Measurements from ENCODE around the gene GKN2. TPM values are rescaled to one million over a fixed set of nuclear protein-coding genes. Genes with fewer than 3 reads are reported as not detected.
A peak's percentile ranks its signal among the peaks of the same experiment; 100 is the strongest.
"Not testable (repeated sequence)": the region's sequence is repeated elsewhere in the genome, so short reads cannot be mapped to it uniquely, and the experiment has no call there.

GKN2 gene
- total RNA-seq, 1 donor from 2014 or later: not detected

GRCh38 chr2:68959001-68959400 is 6.3 kb upstream of the GKN2 start:
- DNase-seq: no peak

DNA sequence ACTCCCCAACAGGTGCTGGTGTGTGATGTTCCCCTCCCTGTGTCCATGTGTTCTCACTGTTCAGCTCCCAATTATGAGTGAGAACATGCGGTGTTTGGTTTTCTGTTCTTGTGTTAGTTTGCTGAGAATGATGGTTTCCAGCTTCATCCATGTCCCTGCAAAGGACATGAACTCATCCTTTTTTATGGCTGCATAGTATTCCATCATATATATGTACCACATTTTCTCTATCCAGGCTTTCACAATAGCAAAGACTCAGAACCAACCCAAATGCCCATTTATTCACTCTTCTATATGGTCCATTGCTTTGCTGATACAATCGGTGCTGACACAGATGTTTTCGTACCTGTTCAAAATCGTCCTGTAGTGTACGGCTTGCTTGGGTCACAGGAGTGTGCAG is 2.7 kb upstream of the GKN2 start:
- not testable (repeated sequence) for DNase-seq

- DNase-seq: no peak
Observed at GRCh38 chr2:68951899-68952298, 794 bp downstream of the GKN2 start.

DNA sequence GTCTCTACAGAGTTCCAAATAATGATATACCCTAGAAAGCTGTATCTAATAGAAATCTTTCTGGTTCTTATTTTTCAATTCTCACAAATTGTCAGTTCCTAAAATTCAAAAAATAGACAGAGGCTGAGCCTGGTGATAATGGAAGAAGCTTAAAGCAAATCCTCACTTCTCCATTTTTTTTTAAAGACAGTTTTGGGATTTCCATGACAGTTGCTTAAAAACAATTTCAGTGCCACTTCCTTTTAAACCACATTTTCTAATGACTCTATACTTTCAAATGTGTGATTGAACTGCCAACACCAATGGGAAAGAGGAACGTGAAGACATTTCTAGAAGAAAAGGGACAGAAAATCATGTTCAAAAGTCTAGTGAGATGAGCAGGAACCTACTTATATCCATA is 4.0 kb downstream of the GKN2 start:
- DNase-seq: no peak

DNA sequence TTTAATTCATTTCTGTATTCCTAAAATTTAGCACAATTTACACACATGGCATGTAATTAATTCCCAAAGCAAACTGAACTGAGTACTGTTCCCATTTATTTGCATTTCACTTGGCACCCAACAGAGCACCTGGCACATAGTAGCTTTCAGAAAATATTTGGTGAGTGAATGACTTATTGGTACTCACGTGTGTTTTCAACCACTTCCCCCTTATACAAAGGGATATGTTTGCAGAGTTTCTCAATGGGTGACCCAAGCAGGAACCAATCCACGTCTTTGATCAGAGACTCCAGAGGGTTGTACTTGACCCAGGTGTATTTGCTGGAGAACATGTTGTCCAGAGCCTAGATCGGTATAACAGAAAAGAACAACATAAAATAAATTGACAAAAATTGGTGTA is 6.6 kb downstream of the GKN2 start:
- no peak for DNase-seq

DNA sequence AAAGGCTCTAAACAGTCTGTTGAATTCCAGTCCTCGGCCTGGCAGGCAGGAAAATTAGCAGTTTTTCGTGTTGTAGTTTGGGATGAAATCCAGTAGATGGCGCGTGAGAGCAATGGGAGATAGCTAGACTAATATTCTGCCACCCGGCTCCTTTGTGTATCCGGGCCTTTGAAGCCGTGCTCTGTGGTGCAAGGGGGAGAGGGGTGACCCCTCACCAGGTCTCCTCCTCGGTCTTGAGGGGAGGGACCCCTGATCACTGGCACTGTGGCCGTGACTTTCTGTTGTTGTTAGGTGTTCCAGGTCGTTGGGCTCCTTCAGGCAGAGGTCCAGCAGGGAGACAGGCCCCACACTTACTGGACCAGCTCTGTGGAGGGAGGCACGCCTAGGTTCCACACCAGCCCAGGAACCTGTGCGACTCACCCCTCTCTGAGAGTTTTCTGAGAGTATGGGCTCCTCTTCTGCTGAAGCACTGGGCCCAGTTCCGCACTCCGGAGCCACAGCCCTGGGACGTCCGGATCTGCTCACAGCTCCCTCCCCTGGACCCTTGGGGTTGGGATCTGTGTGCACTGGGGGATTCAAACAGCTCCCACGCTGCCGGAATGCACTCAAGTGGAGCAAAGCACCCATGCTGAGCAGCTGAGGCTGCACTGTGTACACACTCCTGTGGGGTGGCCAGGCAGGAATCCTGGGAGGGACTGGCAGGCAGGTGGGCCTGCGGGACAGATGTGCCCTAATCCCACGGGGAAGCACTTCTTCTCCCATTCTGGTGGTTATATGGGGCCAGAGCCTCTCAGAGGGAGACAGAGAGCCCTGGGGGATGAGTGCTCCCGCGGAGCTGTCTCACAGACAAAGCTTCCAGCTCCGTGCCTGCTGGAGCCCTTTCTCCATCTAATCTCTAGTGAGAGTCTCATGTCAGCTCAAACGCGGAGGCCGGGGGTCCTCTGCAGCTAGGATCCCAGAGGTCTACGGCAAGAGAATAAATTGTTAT is 8.8 kb downstream of the GKN2 start:
- DNase-seq: peak; percentile 70

GRCh38 chr2:68942827-68943226 is 9.9 kb downstream of the GKN2 start:
- DNase-seq: no peak

GRCh38 chr2:68940369-68940768 is 12.3 kb downstream of the GKN2 start:
- no peak for DNase-seq

DNA sequence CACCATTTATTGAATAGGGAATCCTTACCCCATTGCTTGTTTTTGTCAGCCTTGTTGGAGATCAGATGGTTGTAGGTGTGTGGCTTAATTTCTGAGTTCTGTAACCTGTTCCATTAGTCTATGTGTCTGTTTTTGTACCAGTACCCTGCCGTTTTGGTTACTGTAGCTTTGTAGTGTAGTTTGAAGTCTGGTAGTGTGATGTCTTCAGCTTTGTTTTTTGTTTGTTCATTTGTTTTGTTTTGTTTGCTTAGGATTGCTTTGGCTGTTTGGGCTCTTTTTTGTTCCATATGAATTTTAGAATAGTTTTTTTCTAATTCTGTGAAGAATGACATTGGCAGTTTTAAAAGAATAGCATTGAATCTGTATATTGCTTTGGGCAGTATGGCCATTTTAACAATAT is 12.7 kb downstream of the GKN2 start:
- DNase-seq: no peak

DNA sequence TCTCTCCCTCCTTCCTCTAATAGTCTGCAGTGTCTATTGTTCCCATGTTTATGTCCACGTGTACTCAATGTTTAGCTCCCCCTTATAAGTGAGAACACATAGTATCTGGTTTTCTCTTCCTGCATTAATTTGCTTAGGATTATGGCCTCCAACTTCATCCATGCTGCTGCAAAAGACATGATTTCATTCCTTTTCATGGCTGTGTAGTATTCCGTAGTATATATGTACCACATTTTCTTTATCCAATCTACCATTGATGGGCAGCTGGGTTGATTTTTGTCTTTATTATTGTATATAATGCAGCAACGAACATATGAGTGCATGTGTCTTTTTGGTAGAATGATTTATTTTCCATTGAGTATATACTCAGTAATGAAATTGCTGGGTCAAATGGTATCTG is 13.8 kb downstream of the GKN2 start:
- DNase-seq: no peak

DNA sequence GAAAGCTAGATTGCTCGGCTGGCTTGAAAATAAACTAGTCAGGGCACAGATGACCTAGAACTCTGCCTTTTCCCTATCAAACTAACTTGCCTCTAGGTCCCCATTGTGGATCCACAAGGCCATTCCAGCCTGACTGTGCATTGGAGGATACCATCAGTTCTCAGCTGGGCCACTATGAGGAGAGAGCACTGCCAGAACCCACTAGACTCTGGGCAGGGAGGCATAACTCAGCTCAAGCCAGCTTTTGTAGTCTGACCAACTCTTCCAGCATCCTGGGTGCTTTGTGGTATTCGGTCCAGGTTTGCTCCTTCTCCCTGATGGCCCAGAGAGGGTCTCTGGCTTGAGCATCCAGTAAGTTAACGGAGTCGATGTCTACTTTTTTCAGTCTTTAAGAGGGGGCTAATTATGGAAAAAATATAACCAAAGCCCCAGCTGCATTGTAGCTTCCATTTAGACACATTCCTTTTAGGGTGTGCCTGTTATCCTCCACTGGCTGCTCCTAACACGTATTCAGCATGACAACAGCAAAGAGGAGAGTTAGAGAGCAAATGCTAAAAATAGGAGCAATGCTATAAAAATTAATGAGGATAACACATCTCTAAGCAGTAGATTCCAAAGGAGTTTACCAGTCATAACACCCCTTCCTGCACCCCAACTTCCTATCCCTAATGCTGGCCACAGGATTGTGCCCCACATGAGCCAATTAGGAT is 15.2 kb downstream of the GKN2 start:
- DNase-seq: no peak

DNA sequence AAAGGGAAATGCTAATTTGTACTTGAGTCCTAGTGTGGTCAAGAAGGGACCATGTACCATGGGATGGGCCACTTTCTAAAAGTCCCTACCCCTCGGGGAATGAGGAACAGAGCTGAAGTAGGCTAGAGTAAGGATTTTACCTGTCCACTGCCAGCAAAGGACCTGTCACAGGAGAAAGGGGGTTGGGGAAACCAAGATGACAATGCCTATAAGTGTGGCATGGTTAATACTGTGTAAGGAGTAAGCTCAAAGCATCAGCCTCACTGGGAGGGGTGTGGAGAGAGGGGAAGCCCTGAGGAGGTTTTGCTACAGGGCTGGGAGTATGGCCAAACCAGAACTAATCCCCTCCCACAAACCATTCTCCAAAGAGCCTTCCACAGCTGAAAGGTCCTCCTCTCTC is 15.8 kb downstream of the GKN2 start:
- no peak for DNase-seq

DNA sequence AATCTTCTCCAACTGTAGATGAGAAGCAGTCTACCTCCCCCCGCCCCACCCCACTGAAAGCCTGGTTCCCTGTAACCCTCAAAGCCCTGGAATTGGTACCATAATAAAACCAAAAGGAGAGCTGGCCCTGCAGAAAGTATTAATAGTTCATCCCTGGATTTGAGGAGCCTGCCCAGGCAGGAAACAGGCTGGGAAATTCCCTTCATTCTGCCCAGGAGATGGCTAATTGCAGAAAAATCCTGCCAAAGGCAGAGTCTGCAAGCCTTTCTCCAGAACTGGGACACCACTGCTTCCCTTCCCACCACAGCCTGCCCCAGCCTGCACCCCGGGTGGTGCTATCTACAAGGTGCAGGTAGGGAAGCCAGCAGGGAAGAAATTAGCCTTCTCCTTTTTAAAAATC is 16.3 kb downstream of the GKN2 start:
- DNase-seq: peak; percentile 44

GRCh38 chr2:68935471-68935870 is 17.2 kb downstream of the GKN2 start:
- DNase-seq: no peak

- no peak for DNase-seq
Observed at GRCh38 chr2:68934021-68934420, 18.7 kb downstream of the GKN2 start.

- no peak for DNase-seq
Observed at GRCh38 chr2:68932402-68932801, 20.3 kb downstream of the GKN2 start.

- DNase-seq: no peak
Observed at GRCh38 chr2:68931799-68932198, 20.9 kb downstream of the GKN2 start.

GRCh38 chr2:68931149-68931711 is 21.5 kb downstream of the GKN2 start:
- no peak for DNase-seq

DNA sequence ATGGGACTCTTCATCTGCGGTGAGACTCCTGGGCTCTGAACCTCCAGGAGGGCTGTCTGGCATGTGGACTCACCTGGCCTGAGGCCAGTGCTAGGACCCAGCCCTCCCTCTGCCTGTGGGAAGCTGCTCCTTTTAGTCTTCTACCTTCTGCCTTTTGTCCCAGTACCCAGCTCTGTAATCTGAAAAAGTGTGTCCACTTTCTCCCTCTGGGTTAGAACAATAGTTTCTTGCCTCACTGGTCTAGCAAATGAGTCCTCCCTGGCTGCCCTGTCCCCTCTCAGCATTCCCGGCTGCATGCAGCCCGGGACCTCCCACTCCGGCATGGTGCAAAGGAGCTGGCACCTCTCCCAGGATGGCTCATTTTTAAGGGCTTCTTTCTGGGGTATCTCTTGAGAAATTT is 25.9 kb downstream of the GKN2 start:
- DNase-seq: no peak

GRCh38 chr2:68925295-68925896 is 27.3 kb downstream of the GKN2 start:
- DNase-seq: peak; percentile 78

DNA sequence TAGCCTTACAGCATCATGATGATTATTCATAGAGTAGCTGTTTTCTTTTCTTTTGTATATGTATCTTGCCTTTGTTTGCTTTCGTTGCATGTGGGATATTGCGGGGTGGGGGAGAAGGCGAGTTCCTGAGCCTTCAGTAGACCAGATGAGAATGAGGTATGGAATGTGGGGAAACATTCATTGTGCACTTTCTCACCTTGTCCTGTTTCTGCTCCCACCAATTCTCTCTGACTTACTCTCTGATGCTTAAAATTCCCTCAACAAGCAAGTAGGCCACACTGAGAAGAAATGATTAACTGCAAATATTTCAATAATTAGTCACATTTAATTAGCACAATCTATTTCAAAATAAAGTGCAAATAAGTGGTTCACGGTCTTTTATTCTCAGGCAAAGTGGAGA is 31.0 kb downstream of the GKN2 start:
- DNase-seq: peak; percentile 14

DNA sequence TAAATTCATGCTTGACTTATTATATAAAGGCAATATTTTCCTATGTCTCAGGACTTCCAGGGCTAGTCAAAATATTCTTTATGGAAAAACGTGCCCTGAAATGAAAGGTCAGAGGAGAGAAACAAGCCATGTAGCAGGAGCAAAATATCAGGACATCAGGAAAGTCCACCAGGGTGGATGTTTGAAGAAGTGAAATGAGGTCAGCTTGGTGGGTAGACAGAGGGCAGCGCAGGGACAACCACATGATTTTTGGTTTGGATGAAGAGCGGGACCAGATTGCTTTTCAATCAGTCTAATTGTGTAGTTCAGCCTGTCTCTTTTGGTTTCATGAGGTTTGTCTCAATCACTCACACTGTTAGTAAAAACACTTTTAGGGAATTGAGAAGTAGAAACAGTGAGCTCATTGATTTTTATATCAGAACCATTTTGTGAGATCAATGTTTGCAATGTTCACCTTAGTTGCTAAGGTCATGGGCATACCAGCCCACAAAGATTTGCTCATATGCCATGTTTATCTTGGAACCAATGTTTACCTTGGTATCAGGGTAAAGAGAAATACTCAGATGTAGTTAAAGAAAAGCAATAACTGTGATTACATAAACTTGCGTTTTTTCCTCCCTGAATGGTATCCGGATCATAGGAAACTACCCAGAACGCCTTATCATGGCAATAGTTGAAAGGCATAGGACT is 32.1 kb downstream of the GKN2 start:
- DNase-seq: no peak

DNA sequence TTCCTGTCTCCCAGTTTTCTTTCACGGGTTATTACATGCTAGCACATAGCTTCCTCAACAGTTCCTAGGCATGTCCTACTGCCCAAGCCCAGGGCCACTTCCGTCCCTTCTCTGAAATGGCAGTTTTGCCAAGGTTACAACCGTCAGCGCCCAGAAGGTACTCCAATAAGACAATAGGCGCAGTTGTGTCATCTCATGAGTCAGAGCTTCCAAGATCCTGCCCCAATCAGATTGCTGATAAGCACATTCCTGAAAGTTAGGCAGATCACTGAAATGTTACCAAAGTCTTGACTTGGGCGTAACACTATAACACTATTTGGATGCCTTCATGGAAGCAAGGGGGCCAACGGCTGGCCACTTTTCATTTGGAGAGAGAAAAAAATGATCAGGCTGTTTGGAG is 34.2 kb downstream of the GKN2 start:
- peak; percentile 50 for DNase-seq

All from dermis blood vessel endothelial cell (primary cell).